Keratinocyte (primary cell): ENCODE results near the gene RIMS1. TPM values are rescaled to one million over a fixed set of nuclear protein-coding genes. Genes with fewer than 3 reads are reported as not detected.

Experiments used
- DNase-seq: peaks from one replicate; pipeline ENCODE4 v3.0.0-alpha.2; 2011; ENCODE audit warnings: low read depth, missing footprints, low spot score
- FAIRE-seq: peaks from 2 replicates; lab custom pipeline; 2011; peaks lifted over from hg19 to GRCh38; lab: Jason Lieb, UNC
- H2AFZ ChIP-seq: 2 replicates; pipeline ENCODE4 v1.6.0; 2012; ENCODE audit warnings: low read length, control low read depth, inconsistent platforms; ENCODE audit not compliant: control insufficient read depth
- H3K27ac ChIP-seq: 2 replicates; pipeline ENCODE4 v1.5.1; 2011; ENCODE audit warnings: low read length; ENCODE audit not compliant: control insufficient read depth, insufficient read depth
- H3K27me3 ChIP-seq: 3 replicates; pipeline ENCODE4 v1.6.0; 2011; ENCODE audit warnings: low read length; ENCODE audit not compliant: control insufficient read depth, insufficient read depth; ENCODE audit errors: extremely low read depth
- H3K36me3 ChIP-seq, 2 experiments: 2 replicates in 1 of 2; 3 replicates in 1 of 2; pipeline ENCODE4 v1.5.1; 2011; ENCODE audit warnings: low read length in 2 of 2, mild to moderate bottlenecking in 1 of 2; ENCODE audit not compliant: control insufficient read depth in 2 of 2, insufficient read depth in 2 of 2; ENCODE audit errors: extremely low read depth in 1 of 2
- H3K4me1 ChIP-seq: 3 replicates; pipeline ENCODE4 v1.5.1; 2011; ENCODE audit warnings: low read length; ENCODE audit not compliant: control insufficient read depth, insufficient read depth; ENCODE audit errors: extremely low read depth
- H3K4me2 ChIP-seq: 3 replicates; pipeline ENCODE4 v1.6.0; 2011; ENCODE audit warnings: low read depth, low read length; ENCODE audit not compliant: control insufficient read depth, insufficient read depth; ENCODE audit errors: extremely low read depth
- H3K4me3 ChIP-seq, 3 experiments: fragments of 200-600 bp in 1 of 3; sonication (generic) in 1 of 3; 2 replicates in 2 of 3; 3 replicates in 1 of 3; pipeline ENCODE4 v1.5.1; 2011 to 2016; ENCODE audit warnings: low read length in 3 of 3, mild to moderate bottlenecking in 3 of 3, control low read depth in 2 of 3, inconsistent platforms in 1 of 3, low read depth in 1 of 3, mixed read lengths in 1 of 3, mixed run types in 1 of 3, moderate library complexity in 1 of 3; ENCODE audit not compliant: control insufficient read depth in 2 of 3, insufficient read depth in 2 of 3; ENCODE audit errors: extremely low read depth in 1 of 3
- H3K79me2 ChIP-seq: 2 replicates; pipeline ENCODE4 v1.6.0; 2012; ENCODE audit warnings: low read length; ENCODE audit not compliant: control insufficient read depth, insufficient read depth
- H3K9ac ChIP-seq: 3 replicates; pipeline ENCODE4 v1.6.0; 2011; ENCODE audit warnings: low read length; ENCODE audit not compliant: control insufficient read depth, insufficient read depth; ENCODE audit errors: extremely low read depth
- H3K9me1 ChIP-seq: 3 replicates; pipeline ENCODE4 v1.6.0; 2011; ENCODE audit warnings: low read length; ENCODE audit not compliant: control insufficient read depth, insufficient read depth; ENCODE audit errors: extremely low read depth
- H3K9me3 ChIP-seq: 2 replicates; pipeline ENCODE4 v1.5.1; 2012; ENCODE audit warnings: low read depth, low read length; ENCODE audit not compliant: control insufficient read depth
- H4K20me1 ChIP-seq: 3 replicates; pipeline ENCODE4 v1.6.0; 2011; ENCODE audit warnings: low read length; ENCODE audit not compliant: control insufficient read depth, insufficient read depth; ENCODE audit errors: extremely low read depth
- EZH2 ChIP-seq: IDR thresholded peaks from one replicate; pipeline ENCODE4 v1.6.1; 2012; ENCODE audit warnings: inconsistent platforms, mild to moderate bottlenecking, low read length, moderate library complexity
- dilution Hi-C: fragments of 300-500 bp; cut with MboI; formaldehyde crosslinking; loops from one replicate; pipeline ENCODE4 v1.7.0; 2020; ENCODE audit warnings: low sequenced_read_pairs; ENCODE audit not compliant: extremely low pct_ligation_motif_present
- polyA plus RNA-seq, 5 experiments: library from polyadenylated mRNA; depleted of rRNA in 3 of 5; stranded (reverse) in 3 of 5; stranded (forward) in 1 of 5; unstranded in 1 of 5; fragments of >200 nt; gene quantifications; 1 replicate in 1 of 5; 2 replicates in 3 of 5; 3 replicates in 1 of 5; pipeline versions ENCODE4 v1.2.1 to v1.2.3, GENCODE V29; 2011 to 2012; ENCODE audit warnings: missing spikeins in 2 of 5, low read depth in 1 of 5, low replicate concordance in 1 of 5
- TF ChIP-seq, protein P1 (sequence below), 3 experiments: IDR thresholded peaks in 1 of 3; conservative IDR thresholded peaks in 1 of 3; optimal IDR thresholded peaks in 1 of 3; 2 replicates in 2 of 3; 3 replicates in 1 of 3; pipeline versions ENCODE3 to v1.5.1; 2011; ENCODE audit warnings: low read length in 3 of 3, mild to moderate bottlenecking in 3 of 3, moderate library complexity in 2 of 3, control low read depth in 1 of 3, inconsistent platforms in 1 of 3; ENCODE audit not compliant: insufficient read depth in 2 of 3; ENCODE audit errors: extremely low read depth in 1 of 3

RIMS1 gene
- polyA plus RNA-seq, 1 donor (not counting 4 experiments of a cell fraction or from before 2014, with no cell fraction given): not detected

DNA sequence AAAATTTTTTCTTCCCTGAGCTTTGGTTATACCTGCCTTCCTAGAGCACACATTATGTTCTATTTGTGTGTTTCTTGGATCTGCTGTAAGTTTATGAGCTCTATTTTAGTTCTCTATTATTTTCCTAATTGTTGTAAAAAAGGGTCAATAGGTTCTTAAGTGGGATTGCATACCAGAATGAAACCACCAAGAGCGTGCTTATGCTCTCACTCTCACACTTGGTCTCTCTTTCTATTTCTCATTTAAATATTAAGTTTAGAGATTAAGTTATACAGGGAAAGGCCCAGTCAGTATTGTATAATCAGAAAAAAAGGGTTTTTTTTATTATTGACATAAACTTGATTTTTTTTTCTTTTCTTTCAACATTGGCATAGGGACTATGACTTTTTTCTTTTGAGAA lies 96.8 kb downstream of the RIMS1 start:
- Histone ChIP-seq H3K4me2 (no peak overlapping the region), H3K79me2 (no peaks in the 10 kb centered on the region), H3K9me1 (no peaks in the 10 kb centered on the region), H3K9ac (no peak overlapping the region), H3K27me3 (no peaks in the 10 kb centered on the region), H3K4me3 (no peak overlapping the region), H3K9me3 (no peaks in the 10 kb centered on the region), H4K20me1 (no peaks in the 10 kb centered on the region), H2AFZ (no peak overlapping the region), H3K4me1 (no peaks in the 10 kb centered on the region), H3K36me3 (no peaks in the 10 kb centered on the region), H3K27ac (no peak overlapping the region)
- DNase-seq (no peak), FAIRE-seq (no peak)
- dilution Hi-C loops: no loop called here
- TF ChIP-seq EZH2: no peak
- TF ChIP-seq, protein P1, sequence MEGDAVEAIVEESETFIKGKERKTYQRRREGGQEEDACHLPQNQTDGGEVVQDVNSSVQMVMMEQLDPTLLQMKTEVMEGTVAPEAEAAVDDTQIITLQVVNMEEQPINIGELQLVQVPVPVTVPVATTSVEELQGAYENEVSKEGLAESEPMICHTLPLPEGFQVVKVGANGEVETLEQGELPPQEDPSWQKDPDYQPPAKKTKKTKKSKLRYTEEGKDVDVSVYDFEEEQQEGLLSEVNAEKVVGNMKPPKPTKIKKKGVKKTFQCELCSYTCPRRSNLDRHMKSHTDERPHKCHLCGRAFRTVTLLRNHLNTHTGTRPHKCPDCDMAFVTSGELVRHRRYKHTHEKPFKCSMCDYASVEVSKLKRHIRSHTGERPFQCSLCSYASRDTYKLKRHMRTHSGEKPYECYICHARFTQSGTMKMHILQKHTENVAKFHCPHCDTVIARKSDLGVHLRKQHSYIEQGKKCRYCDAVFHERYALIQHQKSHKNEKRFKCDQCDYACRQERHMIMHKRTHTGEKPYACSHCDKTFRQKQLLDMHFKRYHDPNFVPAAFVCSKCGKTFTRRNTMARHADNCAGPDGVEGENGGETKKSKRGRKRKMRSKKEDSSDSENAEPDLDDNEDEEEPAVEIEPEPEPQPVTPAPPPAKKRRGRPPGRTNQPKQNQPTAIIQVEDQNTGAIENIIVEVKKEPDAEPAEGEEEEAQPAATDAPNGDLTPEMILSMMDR (optimal IDR thresholded peaks at IDR 0.05 in 1 of 3, IDR thresholded peaks at IDR 0.05 in 1 of 3, conservative IDR thresholded peaks at IDR 0.05 in 1 of 3; ENCODE audit: extremely low read depth in 1 of 3, insufficient read depth in 2 of 3, low read length in 3 of 3): no peak

DNA sequence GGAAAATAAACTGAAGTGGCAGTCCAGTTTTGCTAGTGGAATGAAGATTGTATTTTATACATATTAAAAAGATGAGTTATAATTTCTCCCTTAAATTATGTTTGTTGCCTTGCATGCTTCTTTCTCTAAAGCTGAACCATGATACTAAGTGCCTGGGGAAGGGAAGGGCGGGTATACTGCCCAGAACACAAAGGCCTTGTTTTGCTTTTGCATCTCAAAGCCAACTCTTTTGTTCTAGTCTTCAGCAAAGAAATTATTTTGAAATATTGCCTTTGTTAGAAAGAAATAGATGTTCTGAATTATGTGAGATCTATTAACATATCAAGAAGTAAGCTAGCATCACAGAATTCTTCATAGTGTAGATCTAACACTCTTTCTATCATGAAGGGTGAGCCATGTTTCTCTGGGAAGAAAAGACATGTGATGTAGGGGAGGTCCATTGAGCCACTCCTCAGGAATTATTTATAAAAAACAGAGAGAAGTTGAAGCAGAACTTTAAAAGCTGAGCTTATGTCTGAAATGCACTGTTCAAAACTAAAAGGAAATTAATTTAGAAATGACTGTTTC lies 108.4 kb downstream of the RIMS1 start:
- TF ChIP-seq EZH2: no peak
- TF ChIP-seq, protein P1 (optimal IDR thresholded peaks at IDR 0.05 in 1 of 3, IDR thresholded peaks at IDR 0.05 in 1 of 3, conservative IDR thresholded peaks at IDR 0.05 in 1 of 3; ENCODE audit: extremely low read depth in 1 of 3, insufficient read depth in 2 of 3, low read length in 3 of 3): no peak
- Histone ChIP-seq H3K9ac (no peak overlapping the region), H4K20me1 (no peaks in the 10 kb centered on the region), H3K27me3 (no peaks in the 10 kb centered on the region), H3K9me3 (no peaks in the 10 kb centered on the region), H3K4me1 (no peaks in the 10 kb centered on the region), H2AFZ (no peak overlapping the region), H3K4me3 (no peak overlapping the region), H3K79me2 (no peaks in the 10 kb centered on the region), H3K9me1 (no peaks in the 10 kb centered on the region), H3K27ac (no peak overlapping the region), H3K4me2 (no peak overlapping the region), H3K36me3 (no peaks in the 10 kb centered on the region)
- FAIRE-seq (no peak), DNase-seq (no peak)
- dilution Hi-C loops: no loop called here
